Hepatocyte (in vitro differentiated cells): ENCODE data around the gene ALDH9A1. TPM values are rescaled to one million over a fixed set of nuclear protein-coding genes. Genes with fewer than 3 reads are reported as not detected.

Experiments
- DNase-seq: peaks from one replicate; pipeline ENCODE4 v3.0.0-alpha.2; 2016; ENCODE audit warnings: low spot score
- H2AFZ ChIP-seq: fragments of 200-600 bp; sonication (generic); 2 replicates; pipeline ENCODE4 v1.6.0; 2016; ENCODE audit warnings: antibody characterized with exemption, mild to moderate bottlenecking
- H3K27ac ChIP-seq: fragments of 200-600 bp; sonication (generic); 2 replicates; pipeline ENCODE4 v1.5.1; 2016; ENCODE audit warnings: mild to moderate bottlenecking
- H3K27me3 ChIP-seq: fragments of 200-600 bp; sonication (generic); 2 replicates; pipeline ENCODE4 v1.6.1; 2016
- H3K36me3 ChIP-seq: fragments of 200-600 bp; sonication (generic); replicated peaks from 2 replicates; pipeline ENCODE4 v1.5.1; 2016; ENCODE audit warnings: low read depth; ENCODE audit not compliant: insufficient read depth
- H3K4me1 ChIP-seq: fragments of 200-600 bp; sonication (generic); 2 replicates; pipeline ENCODE4 v1.5.1; 2016; ENCODE audit warnings: mild to moderate bottlenecking, moderate library complexity; ENCODE audit not compliant: insufficient read depth
- H3K4me2 ChIP-seq: fragments of 200-600 bp; sonication (generic); 2 replicates; pipeline ENCODE4 v1.6.0; 2016
- H3K4me3 ChIP-seq: fragments of 200-600 bp; sonication (generic); 2 replicates; pipeline ENCODE4 v1.5.1; 2016; ENCODE audit warnings: mild to moderate bottlenecking
- H3K79me2 ChIP-seq: fragments of 200-600 bp; sonication (generic); 2 replicates; pipeline ENCODE4 v1.6.0; 2017; ENCODE audit warnings: mild to moderate bottlenecking
- H3K9me2 ChIP-seq: fragments of 200-600 bp; sonication (generic); replicated peaks from 2 replicates; pipeline ENCODE4 v1.6.0; 2017; ENCODE audit warnings: mild to moderate bottlenecking; ENCODE audit not compliant: insufficient read depth
- H3K9me3 ChIP-seq: fragments of 200-600 bp; sonication (generic); 2 replicates; pipeline ENCODE4 v1.5.1; 2016; ENCODE audit warnings: low read depth, mild to moderate bottlenecking
- H4K20me1 ChIP-seq: fragments of 200-600 bp; sonication (generic); 2 replicates; pipeline ENCODE4 v1.6.0; 2016; ENCODE audit warnings: mild to moderate bottlenecking; ENCODE audit not compliant: insufficient read depth, poor library complexity, severe bottlenecking
- CTCF ChIP-seq: fragments of 200-600 bp; sonication (generic); IDR thresholded peaks from 2 replicates; pipeline ENCODE4 v1.5.1; 2016; ENCODE audit warnings: antibody characterized with exemption, mild to moderate bottlenecking; ENCODE audit not compliant: poor library complexity
- EZH2 ChIP-seq: fragments of 200-600 bp; sonication (generic); IDR thresholded peaks from 2 replicates; pipeline ENCODE4 v1.6.1; 2016; ENCODE audit warnings: antibody characterized with exemption, mild to moderate bottlenecking, borderline replicate concordance
- EZH2phosphoT487 ChIP-seq: fragments of 200-600 bp; sonication (generic); IDR thresholded peaks from one replicate; pipeline ENCODE4 v1.6.1; 2018; ENCODE audit warnings: antibody characterized with exemption, mild to moderate bottlenecking, low read depth, moderate library complexity; ENCODE audit not compliant: unreplicated experiment, severe bottlenecking
- WGBS: methylation state at CpG from one replicate; pipeline ENCODE4 v1.1.6; 2016; ENCODE audit warnings: low lambda C conversion rate; ENCODE audit errors: missing lambda C conversion rate; 5-methylcytosine and 5-hydroxymethylcytosine counted together
- polyA plus RNA-seq: library from polyadenylated mRNA; unstranded; fragments of >200 nt; fragmentation: Nextera tagmentation; extraction: Ambion mirVana; gene quantifications from 2 replicates; pipeline ENCODE4 v1.2.1, GENCODE V29; 2016
- total RNA-seq: library from RNA; depleted of rRNA; stranded (reverse); fragments of >200 nt; gene quantifications from 2 replicates; pipeline ENCODE4 v1.2.3, GENCODE V29; 2014

The ALDH9A1 gene
- total and polyA plus RNA-seq, 2 experiments from 2014 or later = 58.6 to 63.8 TPM

GRCh38 chr1:165634154-165634921 lies 64.0 kb downstream of the ALDH9A1 start:
- H3K27ac ChIP-seq = no peak overlapping the region
- H3K4me1 ChIP-seq = peaks cover 38% of the 10 kb centered on the region
- no peak overlapping the region for H3K4me3 ChIP-seq

GRCh38 chr1:165633614-165634013 lies 64.7 kb downstream of the ALDH9A1 start:
- Histone ChIP-seq H4K20me1 (peaks cover 23% of the 10 kb centered on the region), H2AFZ (no peak overlapping the region), H3K27ac (no peak overlapping the region), H3K9me2 (no peaks in the 10 kb centered on the region), H3K36me3 (no peaks in the 10 kb centered on the region), H3K9me3 (no peaks in the 10 kb centered on the region), H3K27me3 (no peaks in the 10 kb centered on the region), H3K79me2 (peaks cover 64% of the 10 kb centered on the region), H3K4me1 (peaks cover 43% of the 10 kb centered on the region), H3K4me3 (no peak overlapping the region), H3K4me2 (peak overlapping the region; percentile 83)
- WGBS = 72% methylated on average over 3 of the region's 3 CpGs
- TF ChIP-seq EZH2phosphoT487 (no peak), EZH2 (no peak), CTCF (no peak)
- DNase-seq = no peak

More at GRCh38 chr1:165634154-165634921, 64.0 kb downstream of the ALDH9A1 start:
- TF ChIP-seq EZH2phosphoT487 (no peak), EZH2 (no peak), CTCF (no peak)
- H3K36me3 ChIP-seq = no peaks in the 10 kb centered on the region
- no peaks in the 10 kb centered on the region for H3K27me3 ChIP-seq
- DNase-seq = no peak
- peak overlapping the region; percentile 83 for H3K4me2 ChIP-seq
- 88% methylated on average over 4 of the region's 6 CpGs for WGBS
- H2AFZ ChIP-seq = no peak overlapping the region
- peaks cover 23% of the 10 kb centered on the region for H4K20me1 ChIP-seq
- H3K9me3 ChIP-seq = no peaks in the 10 kb centered on the region
- H3K9me2 ChIP-seq = no peaks in the 10 kb centered on the region
- peaks cover 71% of the 10 kb centered on the region for H3K79me2 ChIP-seq

- H3K9me3 ChIP-seq = no peaks in the 10 kb centered on the region
- DNase-seq = no peak
- 42% methylated on average over 7 of the region's 7 CpGs for whole genome bisulfite sequencing
- peak overlapping the region; percentile 83 for H3K4me2 ChIP-seq
- H2AFZ ChIP-seq = no peak overlapping the region
- TF ChIP-seq EZH2phosphoT487 = no peak
- no peak for TF ChIP-seq CTCF
- TF ChIP-seq EZH2 = no peak
- no peaks in the 10 kb centered on the region for H3K9me2 ChIP-seq
- peaks cover 23% of the 10 kb centered on the region for H4K20me1 ChIP-seq
- H3K36me3 ChIP-seq = no peaks in the 10 kb centered on the region
- peak overlapping the region; percentile 90 for H3K27ac ChIP-seq
- H3K4me3 ChIP-seq = peak overlapping the region; percentile 80
- H3K79me2 ChIP-seq = peaks cover 52% of the 10 kb centered on the region
- peaks cover 36% of the 10 kb centered on the region for H3K4me1 ChIP-seq
- no peaks in the 10 kb centered on the region for H3K27me3 ChIP-seq
Observed at GRCh38 chr1:165632491-165632890, 65.9 kb downstream of the ALDH9A1 start.
